Mucosa of rectum (tissue), 2 donors: Measurements from ENCODE around the gene DIAPH2.

Source experiments
- H3K27ac ChIP-seq, 2 donors: one replicate each; pipeline ENCODE4 v1.7.0; 2013; ENCODE audit warnings: inconsistent platforms in 2 of 2, low read depth in 2 of 2, low read length in 2 of 2
- H3K27me3 ChIP-seq, 2 donors: one replicate each; pipeline ENCODE4 v1.7.0; 2013; ENCODE audit warnings: low read length in 2 of 2; ENCODE audit not compliant: control insufficient read depth in 2 of 2, insufficient read depth in 2 of 2
- H3K36me3 ChIP-seq, 2 donors: one replicate each; pipeline ENCODE4 v1.7.0; 2013; ENCODE audit warnings: low read length in 2 of 2; ENCODE audit not compliant: control insufficient read depth in 2 of 2, insufficient read depth in 2 of 2
- H3K4me1 ChIP-seq, 2 donors: one replicate each; pipeline ENCODE4 v1.7.0; 2013; ENCODE audit warnings: low read length in 2 of 2, mild to moderate bottlenecking in 1 of 2; ENCODE audit not compliant: control insufficient read depth in 2 of 2, insufficient read depth in 2 of 2
- H3K4me3 ChIP-seq, 2 donors: one replicate each; pipeline ENCODE4 v1.7.0; 2013; ENCODE audit warnings: low read length in 2 of 2
- H3K9ac ChIP-seq, 2 donors: one replicate each; pipeline ENCODE4 v1.7.0; 2013; ENCODE audit warnings: low read length in 2 of 2, low read depth in 1 of 2, mild to moderate bottlenecking in 1 of 2
- H3K9me3 ChIP-seq, 2 donors: one replicate each; pipeline ENCODE4 v1.7.0; 2013; ENCODE audit warnings: low read length in 2 of 2; ENCODE audit not compliant: control insufficient read depth in 2 of 2
- donor health status: healthy.
- donor health status: Normal muscosa, but diverticular disease.

The DIAPH2 gene

GRCh38 chrX:97494756-97495372, 810.2 kb downstream of the DIAPH2 start:
- H3K4me1 ChIP-seq, result no peaks in the 10 kb centered on the region
- no peak overlapping the region for H3K27ac ChIP-seq
- no peak overlapping the region for H3K9ac ChIP-seq
- H3K9me3 ChIP-seq, result no peaks in the 10 kb centered on the region
- H3K4me3 ChIP-seq, result no peak overlapping the region
- H3K36me3 ChIP-seq, result no peaks in the 10 kb centered on the region
- no peaks in the 10 kb centered on the region for H3K27me3 ChIP-seq

GRCh38 chrX:97498093-97498492, 813.5 kb downstream of the DIAPH2 start:
- no peaks in the 10 kb centered on the region for H3K36me3 ChIP-seq
- no peak overlapping the region for H3K4me3 ChIP-seq
- no peak overlapping the region for H3K9ac ChIP-seq
- H3K27me3 ChIP-seq, result no peaks in the 10 kb centered on the region
- no peak overlapping the region for H3K27ac ChIP-seq
- no peaks in the 10 kb centered on the region for H3K9me3 ChIP-seq
- no peaks in the 10 kb centered on the region for H3K4me1 ChIP-seq

GRCh38 chrX:97504431-97504830, 819.8 kb downstream of the DIAPH2 start:
- Histone ChIP-seq H3K27me3 (no peaks in the 10 kb centered on the region), H3K9ac (no peak overlapping the region), H3K4me1 (no peaks in the 10 kb centered on the region), H3K27ac (no peak overlapping the region), H3K4me3 (no peak overlapping the region), H3K36me3 (no peaks in the 10 kb centered on the region), H3K9me3 (no peaks in the 10 kb centered on the region)

GRCh38 chrX:97517763-97518162, 833.1 kb downstream of the DIAPH2 start:
- no peaks in the 10 kb centered on the region for H3K9me3 ChIP-seq
- no peak overlapping the region for H3K4me3 ChIP-seq
- H3K27ac ChIP-seq, result no peak overlapping the region
- H3K27me3 ChIP-seq, result no peaks in the 10 kb centered on the region
- H3K36me3 ChIP-seq, result no peaks in the 10 kb centered on the region
- no peaks in the 10 kb centered on the region for H3K4me1 ChIP-seq
- no peak overlapping the region for H3K9ac ChIP-seq

GRCh38 chrX:97522307-97522706, 837.7 kb downstream of the DIAPH2 start:
- Histone ChIP-seq H3K9ac (no peak overlapping the region), H3K36me3 (no peaks in the 10 kb centered on the region), H3K27ac (no peak overlapping the region), H3K27me3 (no peaks in the 10 kb centered on the region), H3K4me3 (no peak overlapping the region), H3K4me1 (no peaks in the 10 kb centered on the region), H3K9me3 (no peaks in the 10 kb centered on the region)

- Histone ChIP-seq H3K4me1 (no peaks in the 10 kb centered on the region), H3K4me3 (no peak overlapping the region), H3K9me3 (no peaks in the 10 kb centered on the region), H3K27ac (no peak overlapping the region), H3K27me3 (no peaks in the 10 kb centered on the region), H3K36me3 (no peaks in the 10 kb centered on the region), H3K9ac (no peak overlapping the region)
These were observed 839.7 kb downstream of the DIAPH2 start for GRCh38 chrX:97524340-97524739.

- Histone ChIP-seq H3K4me3 (no peak overlapping the region), H3K9me3 (peaks cover 0 to 2% of the 10 kb centered on the region in 2 donors), H3K36me3 (no peaks in the 10 kb centered on the region), H3K9ac (no peak overlapping the region), H3K27ac (no peak overlapping the region), H3K27me3 (no peaks in the 10 kb centered on the region), H3K4me1 (no peaks in the 10 kb centered on the region)
These were observed 840.4 kb downstream of the DIAPH2 start for GRCh38 chrX:97524997-97525396.

GRCh38 chrX:97525981-97526380, 841.3 kb downstream of the DIAPH2 start:
- Histone ChIP-seq H3K4me3 (no peak overlapping the region), H3K27me3 (no peaks in the 10 kb centered on the region), H3K9me3 (peaks cover 2 to 3% of the 10 kb centered on the region in 2 donors), H3K4me1 (no peaks in the 10 kb centered on the region), H3K9ac (no peak overlapping the region), H3K27ac (no peak overlapping the region), H3K36me3 (no peaks in the 10 kb centered on the region)

GRCh38 chrX:97527725-97528124, 843.1 kb downstream of the DIAPH2 start:
- peaks cover 2 to 3% of the 10 kb centered on the region in 2 donors for H3K9me3 ChIP-seq
- H3K27me3 ChIP-seq, result no peaks in the 10 kb centered on the region
- H3K27ac ChIP-seq, result no peak overlapping the region
- no peak overlapping the region for H3K9ac ChIP-seq
- no peaks in the 10 kb centered on the region for H3K36me3 ChIP-seq
- no peak overlapping the region for H3K4me3 ChIP-seq
- H3K4me1 ChIP-seq, result no peaks in the 10 kb centered on the region

- Histone ChIP-seq H3K27ac (no peak overlapping the region), H3K4me3 (no peak overlapping the region), H3K9ac (no peak overlapping the region), H3K36me3 (no peaks in the 10 kb centered on the region), H3K4me1 (no peaks in the 10 kb centered on the region), H3K9me3 (peaks cover 2 to 3% of the 10 kb centered on the region in 2 donors), H3K27me3 (no peaks in the 10 kb centered on the region)
These were observed 845.0 kb downstream of the DIAPH2 start for GRCh38 chrX:97529536-97530200.
